Breast epithelium (tissue), 3 donors: ENCODE results near the gene SLC49A4.

Experiments
- POLR2A ChIP-seq: fragments of 450-650 bp; IDR thresholded peaks from one replicate; pipeline ENCODE4 v1.6.1; 2016; ENCODE audit warnings: antibody characterized with exemption, mild to moderate bottlenecking, moderate library complexity
- TF ChIP-seq, protein P1 (sequence below), 3 donors: fragments of 450-650 bp; IDR thresholded peaks; one replicate each; pipeline ENCODE4 v1.5.1; 2016 to 2017; ENCODE audit warnings: antibody characterized with exemption in 3 of 3, mild to moderate bottlenecking in 3 of 3, moderate library complexity in 3 of 3

DNA sequence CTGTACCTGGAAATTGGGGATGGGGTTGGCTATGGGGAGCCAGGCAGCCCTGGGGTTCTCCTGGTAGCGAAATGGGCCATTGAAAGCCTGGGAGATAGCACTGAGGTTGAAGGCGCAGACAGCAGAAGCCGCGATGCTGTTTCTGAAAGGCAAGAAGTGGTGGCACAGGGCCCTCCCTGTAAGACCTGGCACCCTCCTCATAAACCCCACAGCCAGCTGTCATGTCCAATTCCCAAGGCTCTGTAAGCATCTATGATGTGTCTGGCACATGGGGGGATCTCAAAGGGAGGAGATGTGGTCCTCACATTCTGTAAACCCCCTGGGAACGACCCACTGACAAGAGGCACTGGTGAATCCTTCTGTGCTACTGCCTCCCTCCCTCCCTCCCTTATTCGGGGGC is 128.7 kb downstream of the SLC49A4 start:
- TF ChIP-seq, protein P1, sequence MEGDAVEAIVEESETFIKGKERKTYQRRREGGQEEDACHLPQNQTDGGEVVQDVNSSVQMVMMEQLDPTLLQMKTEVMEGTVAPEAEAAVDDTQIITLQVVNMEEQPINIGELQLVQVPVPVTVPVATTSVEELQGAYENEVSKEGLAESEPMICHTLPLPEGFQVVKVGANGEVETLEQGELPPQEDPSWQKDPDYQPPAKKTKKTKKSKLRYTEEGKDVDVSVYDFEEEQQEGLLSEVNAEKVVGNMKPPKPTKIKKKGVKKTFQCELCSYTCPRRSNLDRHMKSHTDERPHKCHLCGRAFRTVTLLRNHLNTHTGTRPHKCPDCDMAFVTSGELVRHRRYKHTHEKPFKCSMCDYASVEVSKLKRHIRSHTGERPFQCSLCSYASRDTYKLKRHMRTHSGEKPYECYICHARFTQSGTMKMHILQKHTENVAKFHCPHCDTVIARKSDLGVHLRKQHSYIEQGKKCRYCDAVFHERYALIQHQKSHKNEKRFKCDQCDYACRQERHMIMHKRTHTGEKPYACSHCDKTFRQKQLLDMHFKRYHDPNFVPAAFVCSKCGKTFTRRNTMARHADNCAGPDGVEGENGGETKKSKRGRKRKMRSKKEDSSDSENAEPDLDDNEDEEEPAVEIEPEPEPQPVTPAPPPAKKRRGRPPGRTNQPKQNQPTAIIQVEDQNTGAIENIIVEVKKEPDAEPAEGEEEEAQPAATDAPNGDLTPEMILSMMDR (IDR thresholded peaks at IDR 0.05): no peak
- TF ChIP-seq POLR2A: no peak
